Testis (tissue), 2 donors: ENCODE measurements around the gene TRMU.

Experiments
- CTCF ChIP-seq, 3 experiments: fragments of 450-650 bp in 2 of 3; fragments of 200-600 bp in 1 of 3; sonication (generic) in 1 of 3; IDR thresholded peaks; one replicate each; pipeline ENCODE4 v1.5.1; 2016 to 2019; ENCODE audit warnings: antibody characterized with exemption in 3 of 3, mild to moderate bottlenecking in 2 of 3, moderate library complexity in 1 of 3
- POLR2A ChIP-seq: fragments of 450-650 bp; IDR thresholded peaks from one replicate; pipeline ENCODE4 v1.6.1; 2017; ENCODE audit warnings: antibody characterized with exemption, mild to moderate bottlenecking, moderate library complexity

GRCh38 chr22:46352691-46353386, 17.3 kb downstream of the TRMU start:
- TF ChIP-seq CTCF (IDR thresholded peaks at IDR 0.05) (no peak), POLR2A (no peak)
